LoVo (cell line): ENCODE measurements around the gene DAAM2.

Experiments
- DNase-seq: peaks from one replicate; pipeline ENCODE4 v3.0.0-alpha.2; 2016; ENCODE audit warnings: low spot score

DAAM2 gene

GRCh38 chr6:39909701-39910100 is 117.5 kb downstream of the DAAM2 start:
- no peak for DNase-seq

GRCh38 chr6:39910164-39910563 is 118.0 kb downstream of the DAAM2 start:
- no peak for DNase-seq

- no peak for DNase-seq
Observed at GRCh38 chr6:39910744-39911143, 118.6 kb downstream of the DAAM2 start.

- DNase-seq, result no peak
Observed at GRCh38 chr6:39911513-39912125, 119.4 kb downstream of the DAAM2 start.

- no peak for DNase-seq
Observed at GRCh38 chr6:39912446-39912845, 120.3 kb downstream of the DAAM2 start.

- DNase-seq, result no peak
Observed at GRCh38 chr6:39913391-39913916, 121.3 kb downstream of the DAAM2 start.

GRCh38 chr6:39914239-39914638 is 122.1 kb downstream of the DAAM2 start:
- no peak for DNase-seq

- DNase-seq, result no peak
Observed at GRCh38 chr6:39915866-39916265, 123.7 kb downstream of the DAAM2 start.

GRCh38 chr6:39917329-39917728 is 125.2 kb downstream of the DAAM2 start:
- no peak for DNase-seq

- no peak for DNase-seq
Observed at GRCh38 chr6:39917981-39918380, 125.8 kb downstream of the DAAM2 start.

- DNase-seq, result no peak
Observed at GRCh38 chr6:39918831-39919230, 126.7 kb downstream of the DAAM2 start.

GRCh38 chr6:39920157-39920556 is 128.0 kb downstream of the DAAM2 start:
- DNase-seq, result no peak

GRCh38 chr6:39922821-39923220 is 130.6 kb downstream of the DAAM2 start:
- no peak for DNase-seq

GRCh38 chr6:39923394-39923793 is 131.2 kb downstream of the DAAM2 start:
- DNase-seq, result no peak

- no peak for DNase-seq
Observed at GRCh38 chr6:39923861-39924260, 131.7 kb downstream of the DAAM2 start.

GRCh38 chr6:39924283-39924682 is 132.1 kb downstream of the DAAM2 start:
- no peak for DNase-seq

GRCh38 chr6:39925191-39925930 is 133.2 kb downstream of the DAAM2 start:
- DNase-seq, result no peak

- no peak for DNase-seq
Observed at GRCh38 chr6:39925931-39926290, 133.7 kb downstream of the DAAM2 start.

GRCh38 chr6:39926668-39927067 is 134.5 kb downstream of the DAAM2 start:
- DNase-seq, result no peak

GRCh38 chr6:39927159-39927558 is 135.0 kb downstream of the DAAM2 start:
- no peak for DNase-seq

GRCh38 chr6:39929039-39929732 is 137.0 kb downstream of the DAAM2 start:
- DNase-seq, result no peak

GRCh38 chr6:39929733-39930461 is 137.7 kb downstream of the DAAM2 start:
- DNase-seq, result no peak
